Parathyroid adenoma (tissue), 2 donors: Measurements from ENCODE around the gene OR10A4.
"Not testable (repeated sequence)": the region's sequence is repeated elsewhere in the genome, so short reads cannot be mapped to it uniquely, and the experiment has no call there.

Experiments
- H2AFZ ChIP-seq: fragments of 300-600 bp; sonication (generic); one replicate; pipeline ENCODE4 v1.7.0; 2017; ENCODE audit warnings: antibody characterized with exemption, mild to moderate bottlenecking
- H3K27ac ChIP-seq: fragments of 300-600 bp; sonication (generic); one replicate; pipeline ENCODE4 v1.7.0; 2017
- H3K27me3 ChIP-seq: fragments of 300-600 bp; sonication (generic); one replicate; pipeline ENCODE4 v1.7.0; 2017; ENCODE audit warnings: low read length; ENCODE audit not compliant: control insufficient read depth, insufficient read depth
- H3K36me3 ChIP-seq: fragments of 300-600 bp; sonication (generic); one replicate; pipeline ENCODE4 v1.7.0; 2017; ENCODE audit warnings: low read length; ENCODE audit not compliant: control insufficient read depth, insufficient read depth
- H3K4me1 ChIP-seq: fragments of 300-600 bp; sonication (generic); one replicate; pipeline ENCODE4 v1.7.0; 2017; ENCODE audit warnings: control low read depth
- H3K4me2 ChIP-seq: fragments of 300-600 bp; sonication (generic); one replicate; pipeline ENCODE4 v1.7.0; 2017; ENCODE audit warnings: low read length
- H3K4me3 ChIP-seq: fragments of 300-600 bp; sonication (generic); one replicate; pipeline ENCODE4 v1.7.0; 2017; ENCODE audit warnings: low read depth, low read length
- H3K79me2 ChIP-seq: fragments of 300-600 bp; sonication (generic); one replicate; pipeline ENCODE4 v1.7.0; 2017; ENCODE audit warnings: control low read depth
- H3K9ac ChIP-seq: fragments of 300-600 bp; sonication (generic); one replicate; pipeline ENCODE4 v1.7.0; 2017; ENCODE audit warnings: mild to moderate bottlenecking
- H3K9me3 ChIP-seq: fragments of 300-600 bp; sonication (generic); one replicate; pipeline ENCODE4 v1.7.0; 2017; ENCODE audit warnings: low read length; ENCODE audit not compliant: control insufficient read depth
- CTCF ChIP-seq: fragments of 300-600 bp; sonication (generic); IDR thresholded peaks from one replicate; pipeline ENCODE4 v1.7.0; 2017; ENCODE audit warnings: antibody characterized with exemption, mild to moderate bottlenecking
- donor health status: primary hyperparathyroidism.

Gene OR10A4

GRCh38 chr11:6875761-6876160 lies 664 bp upstream of the OR10A4 start:
- Histone ChIP-seq H3K4me2 (no peak overlapping the region), H3K4me3 (no peak overlapping the region), H3K79me2 (no peaks in the 10 kb centered on the region), H3K36me3 (no peaks in the 10 kb centered on the region), H3K27me3 (no peaks in the 10 kb centered on the region), H3K27ac (no peak overlapping the region), H3K9ac (no peak overlapping the region), H3K4me1 (no peaks in the 10 kb centered on the region), H2AFZ (no peak overlapping the region), H3K9me3 (no peaks in the 10 kb centered on the region)
- no peak for TF ChIP-seq CTCF

- no peaks in the 10 kb centered on the region for H3K4me1 ChIP-seq
- no peak overlapping the region for H3K4me3 ChIP-seq
- no peak overlapping the region for H3K4me2 ChIP-seq
- no peaks in the 10 kb centered on the region for H3K27me3 ChIP-seq
- no peak overlapping the region for H3K27ac ChIP-seq
- no peaks in the 10 kb centered on the region for H3K36me3 ChIP-seq
- no peaks in the 10 kb centered on the region for H3K9me3 ChIP-seq
- H3K79me2 ChIP-seq, result no peaks in the 10 kb centered on the region
- no peak for TF ChIP-seq CTCF
- H3K9ac ChIP-seq, result no peak overlapping the region
- no peak overlapping the region for H2AFZ ChIP-seq
Measured at GRCh38 chr11:6876914-6877313, 489 bp downstream of the OR10A4 start.

DNA sequence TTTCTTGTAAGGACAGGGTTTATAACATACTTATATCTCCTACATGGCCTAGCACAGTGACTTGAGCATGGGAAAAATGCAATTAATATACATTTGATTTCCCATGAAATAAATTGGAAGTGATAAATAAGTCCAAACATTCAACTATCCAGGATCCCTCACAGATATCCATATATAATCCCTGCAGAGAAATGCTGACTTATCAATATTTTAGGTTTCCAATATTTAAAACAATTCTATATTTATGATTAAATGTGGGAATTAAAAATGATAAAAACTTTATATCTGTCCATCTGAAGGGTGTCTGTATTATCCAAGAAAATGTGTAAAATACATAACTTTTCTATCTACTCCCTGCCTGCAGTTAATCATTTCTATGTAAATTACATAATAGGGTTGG lies 6.3 kb downstream of the OR10A4 start:
- TF ChIP-seq CTCF, result no peak
- Histone ChIP-seq H3K27me3 (no peaks in the 10 kb centered on the region), H3K9me3 (no peaks in the 10 kb centered on the region), H2AFZ (no peak overlapping the region), H3K9ac (no peak overlapping the region), H3K4me3 (no peak overlapping the region), H3K27ac (no peak overlapping the region), H3K4me1 (no peaks in the 10 kb centered on the region), H3K36me3 (no peaks in the 10 kb centered on the region), H3K4me2 (no peak overlapping the region), H3K79me2 (no peaks in the 10 kb centered on the region)

DNA sequence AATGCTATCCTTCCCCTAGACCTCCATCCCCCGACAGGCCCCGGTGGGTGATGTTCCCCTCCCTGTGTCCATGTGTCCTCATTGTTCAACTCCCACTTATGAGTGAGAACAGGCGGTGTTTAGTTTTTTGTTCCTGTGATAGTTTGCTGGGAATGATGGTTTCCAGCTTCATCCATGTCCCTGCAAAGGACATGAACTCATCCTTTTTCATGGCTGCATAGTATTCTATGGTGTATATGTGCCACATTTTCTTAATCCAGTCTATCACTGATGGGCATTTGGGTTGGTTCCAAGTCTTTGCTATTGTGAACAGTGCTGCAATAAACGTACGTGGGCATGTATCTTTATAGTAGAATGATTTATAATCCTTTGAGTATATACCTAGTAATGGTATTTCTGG lies 11.3 kb downstream of the OR10A4 start:
- H3K27me3 ChIP-seq, H3K79me2 ChIP-seq, H3K4me1 ChIP-seq, H3K4me3 ChIP-seq, H3K36me3 ChIP-seq, H3K9me3 ChIP-seq, H3K27ac ChIP-seq, H3K4me2 ChIP-seq, H3K9ac ChIP-seq, H2AFZ ChIP-seq: not testable (repeated sequence)

GRCh38 chr11:6888830-6889229 lies 12.4 kb downstream of the OR10A4 start:
- no peaks in the 10 kb centered on the region for H3K27me3 ChIP-seq
- no peak for TF ChIP-seq CTCF
- H3K4me2 ChIP-seq, result no peak overlapping the region
- no peaks in the 10 kb centered on the region for H3K4me1 ChIP-seq
- H3K36me3 ChIP-seq, result no peaks in the 10 kb centered on the region
- no peaks in the 10 kb centered on the region for H3K79me2 ChIP-seq
- no peaks in the 10 kb centered on the region for H3K9me3 ChIP-seq
- H3K9ac ChIP-seq, result no peak overlapping the region
- H3K27ac ChIP-seq, result no peak overlapping the region
- no peak overlapping the region for H2AFZ ChIP-seq
- no peak overlapping the region for H3K4me3 ChIP-seq
